ENCODE data around the gene LRSAM1.
"Not testable (repeated sequence)": the region's sequence is repeated elsewhere in the genome, so short reads cannot be mapped to it uniquely, and the experiment has no call there.

LRSAM1 gene

DNA sequence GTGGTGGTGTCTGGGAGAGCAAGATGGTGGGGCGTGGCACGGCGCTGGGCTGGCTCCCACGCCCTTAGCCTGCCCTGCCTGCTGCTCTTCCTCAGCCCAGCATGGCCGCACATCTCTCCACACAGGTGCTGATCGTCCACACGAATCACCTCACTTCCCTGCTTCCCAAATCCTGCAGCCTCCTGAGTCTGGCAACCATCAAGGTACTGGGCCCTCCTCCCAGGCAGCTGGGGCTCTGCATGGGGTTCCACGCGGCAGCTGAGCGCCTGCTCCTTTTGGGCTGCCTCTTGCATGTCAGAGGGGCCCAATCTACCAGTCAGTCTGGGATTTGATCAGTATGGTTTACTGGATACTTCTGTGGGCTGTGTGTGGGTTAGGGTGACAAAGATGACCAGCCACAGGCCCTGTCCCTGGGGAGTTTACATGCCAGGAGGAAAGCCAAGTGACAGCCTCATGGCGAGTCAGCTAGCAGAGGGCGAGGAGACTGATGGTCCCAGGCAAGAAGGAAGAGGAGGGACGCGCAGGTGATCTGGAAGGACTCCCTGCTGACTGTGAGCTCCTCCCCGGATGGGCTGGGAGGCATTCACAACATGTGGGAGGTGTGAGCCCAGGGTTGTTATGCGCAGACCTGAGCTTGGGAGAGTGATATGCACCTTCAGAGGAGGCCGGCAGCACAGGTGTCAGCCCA lies 6.0 kb downstream of the LRSAM1 start:
- no peak for DNase-seq (ENCODE audit: low read depth)

DNA sequence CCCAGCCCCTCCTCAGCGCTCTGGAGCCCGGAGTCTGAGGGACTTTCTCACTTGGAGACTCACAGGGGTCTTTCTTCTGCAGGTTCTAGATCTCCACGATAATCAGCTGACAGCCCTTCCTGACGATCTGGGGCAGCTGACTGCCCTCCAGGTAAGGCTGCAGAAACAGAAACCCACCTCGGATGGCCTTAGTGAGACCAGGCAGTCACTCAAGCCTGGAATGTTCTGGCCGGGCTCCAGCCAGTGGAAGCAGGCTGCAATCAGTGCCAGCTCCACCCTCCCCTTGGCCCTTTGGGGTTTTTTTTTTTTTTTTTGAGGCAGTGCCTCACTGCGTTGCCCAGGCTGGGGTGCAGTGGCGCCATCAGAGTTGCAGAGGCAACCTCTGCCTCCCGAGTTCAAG lies 7.6 kb downstream of the LRSAM1 start:
- DNase-seq (ENCODE audit: low read depth): no peak

GRCh38 chr9:127463382-127463781 lies 12.1 kb downstream of the LRSAM1 start:
- DNase-seq (ENCODE audit: low read depth): no peak

- DNase-seq (ENCODE audit: low read depth): no peak
Observed at GRCh38 chr9:127463911-127464310, 12.6 kb downstream of the LRSAM1 start.

DNA sequence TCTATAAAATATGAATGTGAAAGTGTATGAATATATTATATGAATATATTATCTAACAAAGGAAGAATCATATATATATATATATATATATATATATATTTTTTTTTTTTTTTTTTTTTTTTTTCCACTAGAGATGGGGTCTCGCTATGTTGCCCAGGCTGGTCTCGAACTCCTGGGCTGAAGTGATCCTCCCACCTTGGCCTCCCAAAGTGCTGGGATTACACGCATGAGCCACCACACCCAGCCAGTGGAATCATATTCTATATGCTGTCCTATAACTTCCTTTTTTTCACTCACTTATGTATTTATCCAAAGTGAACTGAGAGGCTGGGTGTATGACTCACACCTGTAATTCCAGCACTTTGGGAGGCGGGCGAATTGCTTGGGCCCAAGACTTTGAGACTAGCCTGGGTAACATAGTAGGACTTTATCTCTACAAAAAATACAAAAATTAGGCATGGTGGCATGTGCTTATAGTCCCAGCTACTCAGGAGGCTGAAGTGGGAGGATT lies 15.2 kb downstream of the LRSAM1 start:
- not testable (repeated sequence) for DNase-seq (ENCODE audit: low read depth)

DNA sequence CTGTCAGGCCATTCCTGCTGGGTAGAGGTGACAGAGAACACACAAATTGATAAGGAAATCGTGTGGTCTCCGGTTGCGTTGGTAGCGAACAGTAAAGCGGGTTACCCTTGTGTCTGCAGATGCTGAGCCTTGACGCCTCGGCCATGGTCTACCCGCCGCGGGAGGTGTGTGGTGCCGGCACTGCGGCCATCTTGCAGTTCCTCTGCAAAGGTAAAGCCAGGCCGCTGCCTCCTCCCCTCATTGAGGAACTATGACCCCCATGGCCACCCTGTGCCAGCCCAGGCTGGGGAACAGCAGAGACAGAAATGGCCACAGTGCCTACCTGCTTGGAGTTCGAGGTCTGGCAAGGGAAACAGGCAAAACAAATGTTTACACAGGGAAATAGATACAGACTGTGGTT lies 16.3 kb downstream of the LRSAM1 start:
- DNase-seq (ENCODE audit: low read depth): no peak

GRCh38 chr9:127470662-127471061 lies 19.4 kb downstream of the LRSAM1 start:
- no peak for DNase-seq (ENCODE audit: low read depth)

DNA sequence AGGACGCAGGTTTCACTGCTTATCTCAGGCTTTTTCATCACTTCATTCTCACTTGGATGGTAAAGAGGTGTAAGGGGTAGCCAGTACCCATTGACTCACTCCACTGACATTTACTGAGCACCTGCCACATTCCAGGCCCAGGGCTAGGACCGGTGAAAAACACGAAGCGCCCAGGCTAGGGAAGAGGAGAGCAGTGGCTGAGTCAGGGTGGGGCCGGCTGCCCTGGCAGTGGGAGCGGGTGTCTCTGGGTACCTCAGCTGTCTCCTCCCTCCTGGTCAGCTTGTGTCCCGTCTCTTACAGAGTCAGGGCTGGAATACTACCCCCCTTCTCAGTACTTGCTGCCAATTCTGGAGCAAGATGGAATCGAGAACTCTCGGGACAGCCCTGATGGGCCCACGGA lies 22.2 kb downstream of the LRSAM1 start:
- DNase-seq (ENCODE audit: low read depth): no peak

DNA sequence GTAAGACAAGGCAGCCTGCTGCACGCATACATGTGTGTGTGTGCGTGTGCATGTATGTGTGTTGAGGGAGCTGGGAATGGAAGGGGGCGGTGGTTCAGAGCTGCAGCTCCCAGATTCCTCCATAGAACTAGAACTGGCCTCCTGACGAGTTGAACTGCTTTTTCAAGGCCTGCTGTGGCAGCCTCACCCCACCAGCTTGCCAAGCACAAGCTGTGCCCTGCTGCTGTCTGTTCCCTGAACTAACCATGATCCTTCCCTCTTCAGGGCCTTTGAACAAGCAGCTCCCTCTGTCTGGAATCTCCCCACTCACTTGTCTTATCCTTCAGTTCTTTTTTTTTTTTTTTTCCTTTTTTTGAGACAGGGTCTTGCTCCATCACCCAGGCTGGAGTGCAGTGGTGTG lies 22.6 kb downstream of the LRSAM1 start:
- DNase-seq (ENCODE audit: low read depth): no peak

GRCh38 chr9:127474592-127474991 lies 23.3 kb downstream of the LRSAM1 start:
- no peak for DNase-seq (ENCODE audit: low read depth)

- no peak for DNase-seq (ENCODE audit: low read depth)
Observed at GRCh38 chr9:127479507-127480081, 28.3 kb downstream of the LRSAM1 start.

GRCh38 chr9:127482662-127483061 lies 31.4 kb downstream of the LRSAM1 start:
- no peak for DNase-seq (ENCODE audit: low read depth)

DNA sequence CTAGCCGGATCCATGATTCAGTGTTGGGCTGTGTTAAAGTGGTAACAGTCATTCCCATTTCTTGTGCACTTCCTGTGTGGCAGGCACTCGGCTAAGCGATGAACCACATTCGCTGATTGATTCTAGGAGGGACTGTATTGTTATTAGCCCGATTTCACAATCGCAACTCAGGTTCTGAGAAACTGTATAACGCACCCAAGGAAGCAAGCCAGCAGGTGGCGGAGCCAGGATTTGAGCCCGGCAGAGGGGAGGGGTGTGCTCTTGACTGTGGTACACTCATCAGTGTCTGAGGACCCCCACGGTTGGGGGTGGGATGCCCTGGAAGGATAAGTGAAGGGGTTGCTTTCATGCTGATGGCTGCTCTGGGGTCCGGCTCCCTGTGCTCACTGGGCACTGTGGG lies 34.7 kb downstream of the LRSAM1 start:
- DNase-seq (ENCODE audit: low read depth): no peak

- DNase-seq (ENCODE audit: low read depth): no peak
Observed at GRCh38 chr9:127488946-127489345, 37.6 kb downstream of the LRSAM1 start.

DNA sequence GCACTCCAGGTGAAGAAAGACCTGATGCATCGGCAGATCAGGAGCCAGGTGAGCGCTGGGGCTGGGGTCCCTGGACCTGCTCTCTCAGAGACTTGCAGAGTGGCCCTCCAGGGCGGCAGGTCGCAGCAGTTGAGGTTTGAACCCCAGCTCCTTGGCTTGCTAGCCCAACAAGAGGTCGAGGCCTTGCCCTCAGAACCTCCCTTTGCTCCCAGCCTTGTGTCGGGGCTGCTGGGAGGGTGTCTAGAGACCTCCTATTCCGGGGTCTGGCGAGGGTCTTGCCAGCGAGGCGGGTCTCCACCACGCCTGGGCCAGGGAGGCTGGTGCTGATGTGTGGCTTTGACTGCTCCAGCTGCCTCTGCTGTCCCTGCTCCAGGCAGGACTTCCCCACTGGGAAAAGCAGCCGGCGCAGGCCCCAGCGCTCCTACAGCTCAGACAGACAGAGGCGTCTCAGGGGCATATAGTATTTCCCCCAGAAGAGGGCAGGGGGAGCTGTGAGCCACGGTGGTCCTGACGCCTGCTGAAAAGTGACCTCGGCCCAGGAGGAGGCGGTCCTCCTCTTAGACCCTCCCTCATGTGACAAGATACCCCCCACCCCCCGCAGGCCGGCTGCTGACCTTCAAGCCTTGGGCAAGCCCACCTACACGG lies 38.3 kb downstream of the LRSAM1 start:
- DNase-seq (ENCODE audit: low read depth): no peak

DNA sequence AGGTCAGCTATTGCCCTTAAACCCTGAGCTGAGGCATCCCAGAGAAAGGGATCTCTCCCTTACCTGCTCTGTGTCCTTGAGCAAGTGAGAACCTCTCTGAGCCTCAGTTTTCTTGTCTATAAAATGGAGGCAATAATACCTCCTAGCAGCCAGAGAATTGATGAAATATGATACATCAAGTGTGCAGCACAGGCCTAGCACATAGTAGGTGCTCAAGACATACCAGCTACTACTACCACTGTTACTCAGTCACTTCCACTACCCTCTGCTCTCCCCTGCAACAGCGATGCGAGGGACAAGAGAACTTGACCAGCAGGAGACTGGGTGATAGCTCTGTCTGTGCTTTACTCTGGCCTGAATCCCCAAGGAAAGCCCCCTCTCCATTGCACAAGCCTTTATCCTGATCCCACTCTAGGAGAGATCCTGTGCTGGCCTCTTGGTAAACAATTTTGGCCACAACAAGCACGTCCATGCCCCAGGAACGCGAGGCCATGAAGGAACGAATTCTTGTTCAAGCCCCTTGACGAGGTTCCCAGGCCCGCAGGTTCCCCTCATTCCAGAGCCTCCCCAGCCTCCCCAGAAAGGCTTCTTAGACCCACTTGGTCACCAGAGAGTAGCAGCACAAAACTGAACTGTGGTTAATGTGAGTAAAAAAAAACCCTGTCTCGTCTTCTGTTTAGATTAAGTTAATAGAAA lies 39.4 kb downstream of the LRSAM1 start:
- DNase-seq (ENCODE audit: low read depth): no peak

- no peak for DNase-seq (ENCODE audit: low read depth)
Observed at GRCh38 chr9:127491516-127491915, 40.2 kb downstream of the LRSAM1 start.

DNA sequence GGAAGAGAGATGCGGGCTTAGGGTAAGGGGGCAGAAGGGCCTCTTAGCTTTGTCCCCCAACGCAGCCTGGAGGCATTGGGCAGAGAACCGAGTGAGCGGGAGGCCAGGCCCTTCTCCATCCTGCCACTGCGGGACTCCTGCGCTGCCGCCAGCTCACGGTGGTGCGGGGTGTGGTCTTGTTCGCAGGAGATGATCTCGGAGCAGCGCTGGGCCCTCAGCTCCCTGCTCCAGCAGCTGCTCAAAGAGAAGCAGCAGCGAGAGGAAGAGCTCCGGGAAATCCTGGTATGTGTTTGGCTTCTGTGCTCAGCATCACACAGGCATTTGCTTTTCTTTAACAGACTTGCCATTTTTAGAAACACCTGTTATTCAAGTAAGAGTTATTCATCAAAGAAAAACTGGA lies 41.3 kb downstream of the LRSAM1 start:
- no peak for DNase-seq (ENCODE audit: low read depth)

GRCh38 chr9:127493592-127494303 lies 42.4 kb downstream of the LRSAM1 start:
- no peak for DNase-seq (ENCODE audit: low read depth)

- no peak for DNase-seq (ENCODE audit: low read depth)
Observed at GRCh38 chr9:127494304-127494702, 43.0 kb downstream of the LRSAM1 start.

- no peak for DNase-seq (ENCODE audit: low read depth)
Observed at GRCh38 chr9:127495884-127496555, 44.7 kb downstream of the LRSAM1 start.

DNA sequence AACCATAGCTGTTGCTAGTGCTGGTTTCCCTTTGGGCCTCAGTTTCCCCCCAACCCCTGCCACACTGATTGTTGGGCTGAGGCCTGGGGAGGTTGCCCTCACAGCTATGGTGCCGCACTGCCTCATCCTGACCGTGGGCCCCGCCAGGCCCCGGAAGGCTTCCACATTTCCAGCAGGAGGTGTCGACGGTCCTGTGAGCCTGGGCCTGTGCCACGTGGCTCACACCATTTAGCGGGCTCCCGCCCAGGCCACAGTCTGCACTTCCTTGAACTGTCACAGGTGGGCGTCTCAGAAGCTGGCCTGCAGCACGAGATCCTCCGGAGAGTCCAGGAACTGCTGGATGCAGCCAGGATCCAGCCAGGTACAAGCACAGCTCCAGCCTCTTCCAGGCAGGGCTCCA lies 45.7 kb downstream of the LRSAM1 start:
- DNase-seq (ENCODE audit: low read depth): no peak

Measured in stimulated activated CD8-positive, alpha-beta memory T cell treated with anti-CD3 and anti-CD28 coated beads, Interleukin-15, amount 100 ng/mL, for 1 hour (primary cell).